ENCODE data around the gene IWS1.
A peak's percentile ranks its signal among the peaks of the same experiment; 100 is the strongest.
"Not testable (repeated sequence)": the region's sequence is repeated elsewhere in the genome, so short reads cannot be mapped to it uniquely, and the experiment has no call there.

The IWS1 gene

DNA sequence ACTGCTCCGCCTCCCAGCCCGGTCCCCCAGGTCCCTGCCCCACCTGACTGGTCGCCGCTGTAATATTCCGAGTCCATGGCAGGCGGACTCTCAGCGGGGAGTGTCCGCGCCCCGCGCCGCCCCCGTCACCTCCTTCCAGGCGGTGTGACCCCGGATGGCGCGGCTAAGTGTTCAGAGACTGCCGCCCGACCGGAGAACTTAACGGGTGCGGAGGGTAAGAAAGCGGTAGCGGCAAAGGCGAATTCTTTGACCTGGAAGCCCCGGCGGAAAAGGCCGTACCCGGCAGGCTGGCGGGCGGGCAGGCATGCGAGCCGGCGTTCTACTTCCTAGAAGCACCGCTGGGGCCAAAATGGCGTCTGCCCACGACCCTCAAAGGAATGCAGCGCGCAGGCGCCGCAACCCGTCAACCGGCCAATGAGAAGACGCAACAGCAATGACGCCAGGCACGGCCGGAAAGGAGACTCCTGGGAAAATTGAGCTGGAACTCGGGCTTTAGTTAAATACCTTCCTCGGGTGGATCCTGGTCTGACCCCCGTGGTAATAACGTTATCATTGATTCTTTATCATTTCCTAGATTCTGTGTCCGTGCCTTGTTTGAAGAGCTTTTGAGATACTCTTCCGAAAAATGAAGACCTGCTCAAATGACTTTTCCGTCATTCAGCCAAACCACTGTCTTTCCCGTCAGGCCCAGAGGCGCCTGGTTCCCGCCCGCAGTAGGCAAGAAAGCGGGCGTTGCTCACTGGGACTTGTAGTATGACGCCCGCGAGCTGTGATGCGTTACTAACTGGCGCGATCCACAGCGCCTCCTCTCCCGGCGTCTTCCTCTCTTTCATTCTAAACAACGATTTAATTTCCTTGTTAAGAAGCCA lies at the start of gene IWS1:
IWS1 (minus strand) TSS at position 358 of the 869 bp plus-strand sequence; CDS start at position 77, 281 bp downstream.
- peak; percentile 81 to 86 for DNase-seq (ENCODE audit: low read depth in 2 of 2, low spot score in 1 of 2)

DNA sequence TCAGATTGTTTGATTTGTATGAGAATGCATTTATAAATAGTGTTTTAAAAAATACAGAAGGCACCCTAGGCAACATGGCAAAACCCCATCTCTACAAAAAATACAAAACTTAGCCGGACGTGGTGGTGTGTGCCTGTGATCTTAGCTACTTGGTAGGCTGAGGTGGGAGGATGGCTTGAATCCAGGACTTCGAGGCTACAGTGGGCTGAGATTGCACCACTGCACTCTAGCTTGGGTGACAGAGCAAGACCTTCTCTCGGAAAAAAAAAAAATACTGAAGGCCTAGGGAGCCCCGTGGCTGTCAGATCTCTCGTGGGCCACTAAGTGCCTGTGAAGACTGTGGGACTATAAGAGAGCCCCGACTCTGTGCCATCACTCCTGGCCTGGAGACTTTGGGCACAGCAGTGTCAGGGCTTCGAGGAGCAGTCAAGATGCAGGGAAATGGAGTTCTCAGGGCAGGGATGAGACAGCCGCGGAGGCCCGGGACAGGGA lies 49.7 kb upstream of the IWS1 start:
- DNase-seq (ENCODE audit: low read depth in 2 of 2, low spot score in 1 of 2) = no peak

DNA sequence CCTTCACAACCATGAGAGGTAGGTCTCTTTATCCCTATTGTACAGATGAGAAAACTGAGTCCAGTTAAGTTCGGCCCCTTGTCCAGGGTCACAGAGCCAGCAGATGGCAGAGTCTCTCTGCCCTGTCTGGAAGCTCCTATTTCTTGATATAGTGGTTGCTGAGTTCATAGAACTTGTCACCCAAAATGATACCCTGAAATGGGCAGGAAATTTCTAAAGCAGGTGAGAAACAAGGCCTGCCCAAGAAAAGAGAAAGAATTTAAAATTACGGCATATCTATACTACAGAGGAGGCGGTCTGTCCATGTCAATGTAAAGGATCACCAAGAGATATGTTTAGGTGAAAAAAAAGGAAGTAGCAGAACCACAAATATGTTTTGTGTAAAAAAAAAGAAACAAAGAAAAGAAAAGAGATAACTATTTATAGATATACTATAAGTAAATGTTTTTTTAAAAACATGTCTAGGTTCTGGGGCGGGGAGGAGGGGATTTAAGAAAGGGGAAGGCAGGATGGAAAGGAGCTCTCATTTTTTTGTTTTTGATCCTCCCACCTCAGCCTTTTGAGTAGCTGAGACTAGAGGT lies 49.0 kb upstream of the IWS1 start:
- no peak for DNase-seq (ENCODE audit: low read depth in 2 of 2, low spot score in 1 of 2)

DNA sequence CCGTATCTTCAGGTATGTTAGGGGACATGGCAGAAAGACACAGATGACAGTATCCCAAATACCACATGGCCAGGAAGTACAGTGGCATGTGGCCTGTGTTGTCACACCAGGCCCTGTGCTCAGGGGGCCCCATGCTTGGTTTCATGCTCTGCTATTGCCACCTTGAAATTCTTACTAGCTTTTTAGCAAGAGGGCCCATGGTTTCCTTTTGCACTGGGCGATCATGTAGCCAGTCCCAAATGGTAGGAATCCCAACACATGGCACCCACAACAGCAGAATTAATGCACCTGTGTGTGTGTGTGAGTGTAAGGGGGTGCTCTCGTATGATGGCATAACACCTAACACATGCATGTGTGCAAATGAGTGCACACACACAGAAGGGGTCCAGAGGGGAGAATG lies 48.4 kb upstream of the IWS1 start:
- no peak for DNase-seq (ENCODE audit: low read depth in 2 of 2, low spot score in 1 of 2)

DNA sequence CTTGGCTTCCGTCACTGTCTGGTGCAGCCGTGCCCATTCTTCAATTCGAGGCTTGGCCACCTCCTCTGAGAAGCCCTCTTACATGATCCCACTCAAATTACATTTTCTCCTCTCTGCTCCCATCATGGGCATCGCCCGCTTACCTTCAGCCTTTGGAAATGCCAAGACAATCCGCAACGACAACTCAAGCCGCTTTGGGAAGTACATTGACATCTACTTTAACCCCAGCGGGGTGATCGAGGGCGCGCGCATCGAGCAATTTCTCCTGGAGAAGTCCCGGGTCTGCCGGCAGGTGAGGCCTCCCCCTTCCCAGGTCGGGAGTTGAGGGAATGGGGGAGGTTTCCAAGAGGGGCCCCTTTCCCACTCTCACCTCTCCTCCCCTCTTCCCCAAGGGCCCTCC lies 47.5 kb upstream of the IWS1 start:
- DNase-seq (ENCODE audit: low read depth in 2 of 2, low spot score in 1 of 2) = no peak

DNA sequence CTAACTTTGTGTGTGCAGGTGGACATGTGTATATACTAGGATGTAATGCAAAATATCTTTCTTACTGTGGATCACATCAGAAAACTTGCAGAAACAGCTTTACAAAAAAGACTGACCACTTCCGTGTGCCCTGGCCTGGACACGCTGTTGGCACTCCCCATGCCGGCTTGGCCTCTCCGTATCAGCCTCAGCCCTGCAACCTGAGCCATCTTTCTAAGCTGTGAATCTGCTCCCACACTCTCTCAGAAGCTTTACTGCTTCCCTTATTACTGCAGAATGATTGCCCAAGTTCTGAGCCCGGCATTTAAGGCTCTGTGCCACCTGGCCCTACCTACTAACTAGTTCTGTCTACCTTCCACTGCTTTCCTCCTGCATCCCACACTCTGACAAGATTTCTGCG lies 47.0 kb upstream of the IWS1 start:
- no peak for DNase-seq (ENCODE audit: low read depth in 2 of 2, low spot score in 1 of 2)

DNA sequence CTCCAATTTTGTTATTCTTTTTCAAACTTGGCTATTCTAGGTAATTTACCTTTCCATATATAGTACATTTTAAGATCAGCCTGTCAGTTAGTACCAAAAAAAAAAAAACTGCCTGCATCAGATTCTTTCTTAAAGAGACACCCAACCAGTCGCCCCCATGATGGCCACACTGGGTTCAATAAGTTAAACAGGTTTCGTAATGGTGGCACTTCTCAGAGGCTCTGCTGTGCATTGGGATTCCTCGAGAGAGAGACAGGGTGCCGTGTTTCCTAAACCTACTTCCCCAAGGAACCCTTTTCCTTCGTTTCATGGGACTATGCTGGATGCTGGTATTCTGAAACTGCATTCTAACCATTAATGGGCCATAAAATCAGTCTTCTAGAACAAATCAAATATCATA lies 46.6 kb upstream of the IWS1 start:
- DNase-seq (ENCODE audit: low read depth in 2 of 2, low spot score in 1 of 2) = no peak

DNA sequence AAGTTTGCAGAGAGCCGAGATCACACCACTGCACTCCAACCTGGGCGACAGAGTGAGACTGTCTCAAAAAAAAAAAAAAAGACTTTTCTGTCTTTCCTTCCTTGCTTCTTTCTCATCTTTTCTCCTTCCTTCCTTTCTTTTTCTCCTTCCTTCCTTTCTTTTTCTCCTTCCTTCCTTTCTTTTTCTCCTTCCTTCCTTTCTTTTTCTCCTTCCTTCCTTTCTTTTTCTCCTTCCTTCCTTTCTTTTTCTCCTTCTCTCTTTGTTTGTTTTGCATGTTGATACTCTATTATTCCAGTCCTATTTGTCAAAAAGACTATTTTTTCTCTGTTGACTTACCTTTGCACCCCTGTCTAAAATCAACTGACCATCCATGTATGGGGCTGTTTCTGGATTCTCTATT lies 46.1 kb upstream of the IWS1 start:
- DNase-seq (ENCODE audit: low read depth in 2 of 2, low spot score in 1 of 2) = not testable (repeated sequence)

DNA sequence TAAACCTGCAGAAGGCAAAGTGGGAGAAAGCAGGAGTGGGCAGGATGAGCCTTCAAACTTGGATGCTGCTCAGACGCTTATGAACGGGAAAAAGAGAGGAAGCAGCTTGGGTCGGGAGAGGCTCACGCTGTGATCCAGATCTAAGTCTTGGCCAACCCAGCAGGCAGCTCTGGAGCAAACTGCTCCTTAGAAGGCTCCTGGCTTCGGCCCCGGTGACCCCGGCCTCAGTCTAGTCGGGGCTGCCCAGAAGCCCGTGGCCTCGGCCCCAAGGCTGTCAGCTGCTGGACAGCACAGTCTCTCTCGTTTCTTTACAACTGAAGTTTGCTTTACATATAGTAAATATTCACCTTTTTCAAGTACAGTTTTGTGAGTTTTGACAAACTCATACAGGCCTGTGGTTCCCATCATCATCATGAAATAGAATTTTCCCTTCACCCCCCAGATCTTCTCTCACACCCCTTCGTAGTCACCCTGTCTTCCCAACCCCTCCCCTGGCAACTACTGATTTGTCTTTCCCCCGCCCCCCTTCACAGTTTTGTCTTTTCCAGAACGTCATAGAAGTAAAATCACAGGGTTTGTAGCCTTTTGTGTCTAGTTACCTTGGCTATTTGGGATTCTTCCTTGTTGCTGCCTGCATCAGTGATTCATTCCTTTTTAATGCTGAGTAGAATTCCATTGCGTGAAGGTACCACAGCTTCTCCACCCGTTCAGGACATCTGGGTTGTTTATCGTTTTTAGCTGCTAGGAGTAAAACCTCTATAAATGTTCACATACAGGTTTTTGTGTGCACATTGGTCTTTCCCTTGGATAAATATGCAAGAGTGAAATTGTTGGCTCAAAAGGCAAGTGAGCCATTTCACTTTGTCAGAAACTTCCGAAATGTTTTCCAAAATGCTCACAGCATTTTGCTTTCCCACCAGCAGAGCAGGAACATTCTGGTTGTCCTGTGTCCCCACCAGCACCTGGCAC lies 44.3 kb upstream of the IWS1 start:
- DNase-seq (ENCODE audit: low read depth in 2 of 2, low spot score in 1 of 2) = no peak

DNA sequence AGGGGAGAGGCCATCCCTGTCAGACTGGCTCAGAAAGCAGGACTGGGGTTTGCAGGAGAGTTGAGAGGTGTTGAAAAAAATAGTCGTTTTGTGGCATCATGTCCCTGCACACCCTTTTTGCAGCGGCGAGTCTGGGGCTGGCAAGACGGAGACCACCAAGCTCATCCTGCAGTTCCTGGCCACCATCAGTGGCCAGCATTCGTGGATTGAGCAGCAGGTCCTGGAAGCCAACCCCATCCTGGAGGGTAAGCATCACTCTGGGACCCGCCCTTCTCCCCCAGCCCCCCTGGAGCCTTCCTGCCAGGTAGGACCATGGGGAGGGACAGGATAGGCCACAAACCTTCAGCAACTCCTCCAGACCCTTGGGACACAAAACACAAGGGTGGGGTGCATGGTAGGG lies 43.4 kb upstream of the IWS1 start:
- no peak for DNase-seq (ENCODE audit: low read depth in 2 of 2, low spot score in 1 of 2)

DNA sequence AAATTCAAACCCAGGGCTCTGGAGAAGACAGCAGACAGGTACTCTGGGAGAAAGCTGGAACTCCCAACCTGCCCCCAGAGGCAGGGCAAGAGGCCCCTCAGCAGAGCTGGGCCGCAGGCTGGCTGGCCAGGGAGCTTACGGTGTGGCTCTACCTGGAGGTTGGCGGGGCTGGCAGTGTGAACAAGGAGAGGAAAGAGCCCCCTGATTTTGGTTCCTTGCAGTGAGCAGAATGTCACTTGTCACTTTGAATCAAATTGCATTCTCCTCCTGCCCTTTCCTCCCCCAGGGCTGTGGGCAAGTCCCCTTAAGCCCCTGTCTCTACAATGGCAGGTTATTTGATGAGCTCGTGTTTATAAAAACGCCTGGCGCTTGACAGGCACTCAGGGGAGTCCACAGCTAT lies 41.8 kb upstream of the IWS1 start:
- DNase-seq (ENCODE audit: low read depth in 2 of 2, low spot score in 1 of 2) = no peak

DNA sequence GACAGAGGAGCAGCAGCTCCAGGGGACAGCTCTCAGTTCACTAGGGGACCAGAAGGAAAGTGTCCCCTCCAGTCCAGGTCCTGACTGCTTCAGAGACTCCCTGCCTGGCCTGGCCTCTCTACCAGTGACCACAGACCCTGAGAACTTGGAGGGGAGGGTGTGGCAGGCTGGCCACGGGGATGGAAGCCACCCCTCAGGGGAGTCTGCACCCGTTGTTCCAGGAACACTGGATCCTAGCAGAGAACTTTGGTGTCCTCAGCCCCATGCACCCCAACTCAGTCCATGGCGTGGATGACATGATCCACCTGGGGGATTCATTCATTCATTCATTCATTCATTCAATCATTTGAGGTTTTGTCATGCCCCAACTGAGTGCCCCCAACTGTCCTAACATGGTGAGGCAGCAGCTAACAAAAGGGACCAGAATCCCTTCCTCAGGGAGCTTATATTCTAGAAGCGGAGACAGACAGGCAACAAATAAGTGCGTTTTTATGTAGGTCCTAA lies 41.1 kb upstream of the IWS1 start:
- DNase-seq (ENCODE audit: low read depth in 2 of 2, low spot score in 1 of 2) = no peak

DNA sequence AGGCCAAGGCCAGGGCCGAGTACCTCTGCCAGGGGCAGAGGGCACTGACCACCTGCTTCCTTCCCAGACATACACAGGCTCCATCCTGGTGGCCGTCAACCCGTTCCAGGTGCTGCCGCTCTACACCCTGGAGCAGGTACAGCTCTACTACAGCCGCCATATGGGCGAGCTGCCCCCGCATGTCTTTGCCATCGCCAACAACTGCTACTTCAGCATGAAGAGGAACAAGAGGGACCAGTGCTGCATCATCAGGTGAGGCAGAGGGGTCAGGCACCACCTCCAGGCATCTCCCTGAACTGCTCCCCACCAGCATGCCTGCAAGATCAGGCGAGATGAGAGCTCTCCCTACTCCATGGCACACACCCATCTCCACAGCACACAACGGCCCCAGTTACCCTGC lies 40.3 kb upstream of the IWS1 start:
- no peak for DNase-seq (ENCODE audit: low read depth in 2 of 2, low spot score in 1 of 2)

DNA sequence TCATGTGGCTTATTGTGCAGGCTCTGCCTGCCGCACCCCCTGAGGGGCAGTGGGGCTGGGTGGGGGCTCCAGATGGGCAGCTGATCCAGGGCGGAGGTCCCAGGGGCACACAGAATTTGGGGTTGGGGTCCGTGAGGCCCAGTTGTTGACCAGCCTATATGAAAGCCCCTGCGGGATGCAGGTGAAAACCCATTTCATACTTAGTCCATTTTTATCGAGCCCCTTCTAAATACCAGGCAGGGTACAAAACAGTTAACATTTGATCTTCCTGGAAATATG lies 39.8 kb upstream of the IWS1 start:
- DNase-seq (ENCODE audit: low read depth in 2 of 2, low spot score in 1 of 2) = no peak

DNA sequence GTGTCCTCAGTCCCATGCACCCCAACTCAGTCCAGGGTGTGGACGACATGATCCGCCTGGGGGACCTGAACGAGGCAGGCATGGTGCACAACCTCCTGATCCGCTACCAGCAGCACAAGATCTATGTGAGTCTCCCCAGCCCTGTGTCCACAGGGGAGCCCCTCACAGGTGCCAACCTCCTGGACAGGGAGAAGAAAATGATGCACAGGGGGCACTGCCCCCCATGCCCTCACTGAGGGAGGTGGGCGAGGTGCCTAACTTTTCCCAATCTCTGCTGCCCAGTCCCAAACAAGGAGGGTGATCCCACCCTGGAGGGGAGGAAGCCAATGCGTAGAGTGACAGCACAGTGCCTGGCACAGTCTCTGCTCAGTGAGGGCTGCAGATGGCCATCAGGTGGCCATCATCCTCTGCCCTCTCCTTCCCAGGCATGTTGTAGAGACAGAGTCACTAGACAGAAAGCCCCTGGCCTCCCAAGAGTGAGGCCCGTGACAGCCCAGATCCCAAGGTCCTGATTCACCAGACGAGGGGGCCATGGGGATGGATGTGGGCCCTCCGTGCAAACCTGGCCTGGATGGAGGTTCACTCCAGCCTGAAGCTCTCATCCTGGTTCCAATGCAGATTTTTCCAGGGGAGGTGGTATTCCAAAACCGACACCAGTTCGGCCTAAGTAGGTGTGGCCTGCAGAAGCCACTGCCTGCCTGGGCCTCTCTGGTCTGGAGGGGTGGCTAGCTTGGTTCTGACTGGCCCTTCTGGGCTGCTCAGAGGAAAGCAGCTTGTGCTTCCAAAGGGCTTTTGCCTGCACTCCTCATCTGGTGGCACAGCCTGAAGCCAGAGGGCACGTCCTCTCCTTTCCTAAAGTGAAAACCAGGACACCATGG lies 39.2 kb upstream of the IWS1 start:
- DNase-seq (ENCODE audit: low read depth in 2 of 2, low spot score in 1 of 2) = no peak

DNA sequence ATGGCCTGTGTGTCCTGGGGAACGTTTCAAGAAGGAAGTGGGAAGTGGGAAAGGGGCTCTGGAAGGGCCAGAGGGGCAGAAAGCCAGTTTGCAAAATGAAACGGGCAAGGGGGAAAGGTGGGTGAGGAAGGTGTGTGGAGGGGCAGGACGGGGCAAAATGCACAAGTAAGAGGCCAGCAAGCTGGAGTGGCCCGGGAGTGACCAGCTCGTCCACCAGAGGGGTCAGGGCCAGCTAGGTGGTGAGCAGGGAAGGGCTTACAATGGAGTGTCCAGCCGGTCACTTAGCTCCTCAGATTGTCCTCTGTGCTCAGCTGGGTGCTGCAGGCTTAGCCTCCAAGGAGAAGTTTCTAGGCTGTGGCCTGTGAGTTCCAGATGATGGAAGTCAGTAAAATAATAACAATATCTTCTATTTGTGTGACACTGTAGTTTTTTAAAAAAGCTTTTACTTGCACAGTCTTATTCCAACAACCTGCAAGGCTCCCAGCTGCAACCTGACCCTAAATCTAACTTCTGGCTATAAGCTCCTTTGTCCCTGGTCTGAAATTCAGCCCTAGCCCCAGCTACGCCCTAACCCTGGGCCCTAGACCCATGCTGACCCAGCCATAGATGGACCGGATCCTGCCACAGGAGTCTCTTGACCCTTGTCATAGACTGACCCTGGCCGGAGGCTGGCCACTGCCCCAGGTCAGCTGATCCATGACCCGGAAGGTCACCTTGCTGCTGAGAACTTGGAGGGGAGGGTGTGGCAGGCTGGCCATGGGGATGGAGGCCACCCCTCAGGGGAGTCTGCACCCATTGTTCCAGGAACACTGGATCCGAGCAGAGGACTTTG lies 38.4 kb upstream of the IWS1 start:
- no peak for DNase-seq (ENCODE audit: low read depth in 2 of 2, low spot score in 1 of 2)

DNA sequence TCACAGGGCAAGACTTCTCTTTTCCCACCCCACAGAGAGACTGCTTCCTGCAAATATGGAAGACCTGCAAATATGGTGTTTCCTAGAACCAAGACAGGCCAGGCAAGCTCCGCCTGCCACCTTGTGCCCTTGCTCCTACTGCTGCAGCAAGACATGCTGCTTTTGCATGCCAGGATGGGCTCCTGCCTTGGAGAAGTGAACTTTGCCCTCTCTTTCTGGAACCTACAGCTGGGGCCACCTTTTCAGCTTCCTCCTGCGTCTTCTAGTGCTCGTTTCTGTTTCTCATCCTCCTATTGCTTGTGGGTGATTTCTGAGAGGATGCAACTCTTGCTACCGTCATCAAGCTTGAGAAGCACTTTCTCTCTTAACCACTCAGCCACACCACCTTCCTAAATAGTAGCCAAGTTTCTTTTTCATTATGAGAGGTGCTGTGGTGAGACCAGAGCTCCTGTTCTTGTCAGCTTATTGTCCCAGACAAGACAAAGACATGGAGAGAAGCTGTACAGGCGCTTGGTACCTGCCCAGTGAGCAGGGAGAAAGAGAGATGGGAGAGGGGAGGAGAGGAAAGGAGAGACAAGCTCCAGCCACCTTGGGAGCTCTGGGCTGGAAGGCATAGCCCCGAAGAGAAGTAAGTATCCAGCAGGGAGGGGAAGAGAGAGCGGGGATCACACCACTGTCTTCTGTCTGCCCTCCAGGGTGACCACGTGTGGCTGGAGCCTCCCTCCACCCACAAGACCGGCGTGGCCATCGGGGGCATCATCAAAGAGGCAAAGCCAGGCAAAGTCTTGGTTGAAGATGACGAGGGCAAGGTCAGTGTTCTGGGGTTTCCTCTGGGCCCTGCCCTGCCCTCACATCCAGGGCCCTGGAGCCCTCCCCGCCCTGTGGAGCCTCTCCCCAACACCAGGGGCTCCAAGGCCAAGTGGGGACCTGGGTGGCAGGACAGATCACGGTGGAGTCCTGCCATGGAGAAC lies 37.5 kb upstream of the IWS1 start:
- no peak for DNase-seq (ENCODE audit: low read depth in 2 of 2, low spot score in 1 of 2)

DNA sequence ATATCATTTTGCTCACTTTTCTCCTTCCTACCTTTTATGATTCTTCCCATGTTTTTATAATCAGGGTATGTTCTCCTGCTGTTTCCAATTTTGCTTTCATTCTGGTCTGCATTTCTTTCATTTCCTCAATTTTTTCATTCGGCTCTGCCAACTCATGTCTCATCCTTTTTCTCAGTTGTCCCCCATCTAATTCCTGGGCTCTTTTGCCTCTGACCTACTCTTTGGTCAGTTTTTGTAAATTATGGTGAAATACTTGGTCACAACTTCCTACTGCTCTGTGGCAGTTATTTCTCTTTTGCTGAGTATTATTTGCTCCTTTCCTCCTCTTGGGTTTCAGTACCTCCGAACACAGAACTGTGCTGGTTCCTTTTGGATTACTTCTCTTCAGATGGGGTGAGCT lies 36.6 kb upstream of the IWS1 start:
- no peak for DNase-seq (ENCODE audit: low read depth in 2 of 2, low spot score in 1 of 2)

DNA sequence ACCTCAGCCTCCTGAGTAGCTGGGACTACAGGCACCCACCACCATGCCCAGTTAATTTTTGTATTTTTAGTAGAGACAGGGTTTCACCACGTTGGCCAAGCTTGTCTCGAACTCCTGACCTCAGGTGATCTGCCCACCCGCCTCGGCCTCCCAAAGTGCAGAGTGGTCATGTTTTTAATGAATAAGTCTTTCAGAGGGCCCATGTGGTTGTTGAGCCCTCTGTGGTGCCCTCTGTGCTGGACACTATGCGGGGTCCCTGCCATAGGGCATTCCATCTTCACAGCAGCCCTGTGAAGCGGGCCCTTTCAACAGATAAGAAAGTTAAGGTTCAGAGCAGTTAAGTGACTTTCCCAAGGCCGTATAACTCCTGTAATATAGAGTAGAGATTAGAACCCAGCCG lies 35.1 kb upstream of the IWS1 start:
- DNase-seq (ENCODE audit: low read depth in 2 of 2, low spot score in 1 of 2) = no peak

Data from stimulated activated CD8-positive, alpha-beta memory T cell treated with anti-CD3 and anti-CD28 coated beads, Interleukin-4, amount 100 ng/mL, for 1 hour (primary cell).